HG03135 (cell line): ENCODE results near the gene BCL2L15.

Experiments
- ATAC-seq: cut with Tn5 transposase; IDR thresholded peaks from one replicate; pipeline ENCODE4 v1.9.1; 2021; ENCODE audit warnings: mild to moderate bottlenecking, moderate library complexity; ENCODE audit not compliant: unreplicated experiment

The BCL2L15 gene

GRCh38 chr1:113887402-113888175 lies at the start of gene BCL2L15:
TSS of gene BCL2L15 (minus strand) at chr1:113887581. CDS start at chr1:113887375, 206 bp downstream.
- ATAC-seq, result no peak

- no peak for ATAC-seq
Measured at GRCh38 chr1:113937146-113937545, 49.8 kb upstream of the BCL2L15 start.

GRCh38 chr1:113935970-113936369 lies 48.6 kb upstream of the BCL2L15 start:
- ATAC-seq, result no peak

GRCh38 chr1:113935176-113935575 lies 47.8 kb upstream of the BCL2L15 start:
- no peak for ATAC-seq

- ATAC-seq, result no peak
Measured at GRCh38 chr1:113934511-113935055, 47.2 kb upstream of the BCL2L15 start.

GRCh38 chr1:113934006-113934405 lies 46.6 kb upstream of the BCL2L15 start:
- no peak for ATAC-seq

- no peak for ATAC-seq
Measured at GRCh38 chr1:113931451-113931851, 44.1 kb upstream of the BCL2L15 start.

- ATAC-seq, result peak; percentile 47
Measured at GRCh38 chr1:113930499-113931161, 43.2 kb upstream of the BCL2L15 start.

GRCh38 chr1:113929750-113930498 lies 42.5 kb upstream of the BCL2L15 start:
- ATAC-seq, result peak; percentile 32

- ATAC-seq, result peak; percentile 55
Measured at GRCh38 chr1:113928941-113929749, 41.8 kb upstream of the BCL2L15 start, which contains the start of gene HIPK1. TSS of gene HIPK1 (plus strand) at chr1:113929324.

GRCh38 chr1:113928187-113928930 lies 41.0 kb upstream of the BCL2L15 start:
- no peak for ATAC-seq

GRCh38 chr1:113924473-113924872 lies 37.1 kb upstream of the BCL2L15 start:
- no peak for ATAC-seq

GRCh38 chr1:113922957-113923356 lies 35.6 kb upstream of the BCL2L15 start:
- no peak for ATAC-seq

GRCh38 chr1:113918243-113918642 lies 30.9 kb upstream of the BCL2L15 start:
- ATAC-seq, result no peak

GRCh38 chr1:113917400-113918082 lies 30.2 kb upstream of the BCL2L15 start:
- ATAC-seq, result no peak

- ATAC-seq, result no peak
Measured at GRCh38 chr1:113916974-113917373, 29.6 kb upstream of the BCL2L15 start.

GRCh38 chr1:113913887-113914664 lies 26.7 kb upstream of the BCL2L15 start:
- ATAC-seq, result no peak

GRCh38 chr1:113913312-113913668 lies 25.9 kb upstream of the BCL2L15 start:
- ATAC-seq, result no peak
